Activated CD4-positive, alpha-beta T cell treated with anti-CD3 and anti-CD28 coated beads for 4 hours (primary cell): ENCODE data around the gene KIAA0319L.
"Not testable (repeated sequence)": the region's sequence is repeated elsewhere in the genome, so short reads cannot be mapped to it uniquely, and the experiment has no call there.

Source experiments
- DNase-seq, 2 donors: peaks; one replicate each; pipeline ENCODE4 v3.0.0-alpha.2; 2020

Gene KIAA0319L

DNA sequence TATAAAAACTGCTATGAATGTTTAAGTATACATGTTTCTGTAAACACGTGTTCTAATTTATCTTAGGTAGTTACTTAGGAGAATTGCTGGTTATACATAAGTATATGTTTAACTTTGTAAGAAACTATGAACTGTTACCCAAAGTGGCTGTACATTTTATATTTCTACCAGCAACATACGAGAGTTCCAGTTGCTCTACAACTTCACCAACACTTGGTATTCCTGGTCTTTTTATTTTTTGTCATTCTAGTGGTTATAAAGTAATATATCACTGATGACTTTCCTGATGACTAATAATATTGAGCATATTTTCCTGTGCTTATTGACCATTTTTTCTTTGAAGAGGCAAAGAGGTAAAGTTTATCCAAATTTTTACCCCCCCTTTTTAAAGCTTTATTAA is 76.0 kb downstream of the KIAA0319L start:
- no peak for DNase-seq

DNA sequence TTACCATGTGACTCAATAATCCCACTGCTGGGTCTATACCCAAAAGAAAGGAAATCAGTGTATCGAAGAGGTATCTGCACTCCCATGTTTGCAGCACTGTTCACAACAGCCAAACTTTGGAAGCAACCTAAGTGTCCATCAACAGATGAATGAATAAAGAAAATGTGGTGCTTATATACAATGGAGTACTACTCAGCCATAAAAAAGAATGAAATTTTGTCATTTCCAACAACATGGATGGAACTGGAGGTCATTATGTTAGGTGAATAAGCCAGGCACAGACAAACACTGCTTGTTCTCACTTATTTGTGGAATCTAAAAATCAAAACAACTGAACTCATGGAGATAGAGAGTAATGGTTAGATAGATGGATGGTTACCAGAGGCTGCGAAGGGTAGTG is 79.3 kb downstream of the KIAA0319L start:
- DNase-seq, result no peak

DNA sequence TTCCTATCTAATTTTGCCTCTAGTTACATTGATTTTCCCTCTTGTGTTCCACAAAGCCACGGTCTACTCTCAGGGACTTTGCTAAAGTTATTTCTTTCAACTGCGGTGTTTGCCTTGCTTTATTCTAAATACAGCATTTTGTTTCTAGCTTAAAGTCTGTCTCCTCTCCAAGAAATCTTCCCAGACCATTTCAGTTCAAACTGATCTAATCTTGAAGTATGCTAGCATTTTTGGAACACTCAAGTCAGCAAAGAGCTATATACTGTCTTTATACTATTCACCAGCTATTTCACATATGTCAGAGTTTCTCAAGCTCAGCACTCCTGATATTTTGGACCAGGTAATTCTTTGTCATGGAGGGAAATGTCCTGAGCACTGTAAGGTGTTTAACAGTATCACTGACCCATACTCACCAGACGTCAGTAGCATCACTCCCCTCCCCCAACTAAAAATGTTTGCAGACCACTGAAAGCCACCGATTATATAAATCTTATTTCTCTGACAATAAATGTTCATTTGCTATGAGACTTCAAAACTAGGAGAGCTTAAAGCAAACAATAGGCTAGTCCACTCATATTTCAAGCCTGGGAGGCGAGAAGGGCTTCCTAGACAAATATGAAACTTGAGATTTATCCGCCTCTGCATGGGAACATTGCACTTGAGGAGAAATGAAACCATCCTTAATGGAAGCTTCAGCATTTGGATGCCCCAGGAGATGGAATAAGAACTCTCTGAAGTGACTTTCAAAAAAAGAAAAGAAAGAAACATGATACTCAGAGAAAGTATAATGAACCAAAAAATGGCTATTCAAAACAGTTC is 81.1 kb downstream of the KIAA0319L start:
- DNase-seq, result no peak

DNA sequence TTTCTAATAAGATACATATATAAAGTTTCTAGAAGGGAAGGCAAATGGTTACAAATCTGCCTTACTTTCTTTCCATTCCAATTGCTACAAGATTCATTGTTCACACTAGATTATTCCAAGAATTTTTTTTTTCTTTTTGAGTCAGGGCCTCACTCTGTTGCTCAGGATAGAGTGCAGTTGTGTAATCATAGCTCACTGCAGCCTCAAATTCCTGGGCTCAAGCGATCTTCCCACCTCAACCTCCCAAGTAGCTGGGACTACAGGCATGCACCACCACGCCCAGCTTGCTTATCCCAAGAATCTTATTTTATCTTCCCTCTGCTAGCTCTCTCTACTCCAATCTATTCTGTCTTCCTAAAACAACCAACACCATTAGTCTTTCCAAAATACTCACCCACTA is 81.8 kb downstream of the KIAA0319L start:
- no peak for DNase-seq

DNA sequence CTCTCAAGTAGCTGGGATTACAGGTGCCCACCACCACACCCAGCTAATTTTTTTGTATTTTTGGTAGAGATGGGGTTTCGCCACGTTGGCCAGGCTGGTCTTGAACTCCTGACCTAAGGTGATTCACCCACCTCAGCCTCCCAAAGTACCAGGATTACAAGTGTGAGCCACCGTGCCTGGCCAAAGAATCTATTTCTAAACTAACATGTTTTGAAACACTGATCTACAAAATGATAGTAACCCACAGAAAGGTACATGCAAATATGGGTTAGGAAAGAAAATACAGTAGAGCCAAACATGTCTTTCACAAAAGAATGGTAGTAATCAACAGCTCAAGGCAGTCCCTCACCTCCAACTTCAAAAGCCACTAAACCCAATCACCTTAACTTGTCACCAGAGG is 84.0 kb downstream of the KIAA0319L start:
- DNase-seq, result not testable (repeated sequence)

DNA sequence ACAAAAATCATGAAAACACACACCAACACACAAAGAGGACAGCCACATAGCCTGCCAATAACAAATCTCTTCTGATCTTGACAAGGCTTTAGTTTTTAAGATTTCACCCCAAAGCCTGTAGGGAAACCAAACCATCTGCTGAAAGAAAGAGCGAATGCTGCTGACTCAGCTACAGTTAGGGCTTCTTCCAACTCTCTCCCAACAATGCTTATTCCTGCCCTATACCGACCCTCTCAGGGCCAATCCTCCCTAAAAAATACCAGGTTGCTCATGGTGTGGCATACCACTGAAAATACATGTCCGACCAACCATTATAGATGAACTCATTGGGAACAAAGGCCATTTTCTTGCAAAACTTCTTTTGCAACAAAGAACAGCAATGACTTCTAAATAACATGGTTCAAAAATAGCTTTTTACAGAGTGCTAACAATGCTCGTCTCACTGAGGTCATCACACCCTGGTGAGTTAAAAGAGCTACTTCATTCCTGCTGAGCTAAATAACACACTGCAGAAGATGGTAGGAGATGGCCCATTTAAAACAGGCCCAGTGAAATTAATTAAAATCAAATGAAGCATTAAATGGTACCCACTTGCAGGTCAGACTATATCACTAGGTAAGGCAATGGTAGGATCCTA is 86.1 kb downstream of the KIAA0319L start:
- DNase-seq, result no peak

DNA sequence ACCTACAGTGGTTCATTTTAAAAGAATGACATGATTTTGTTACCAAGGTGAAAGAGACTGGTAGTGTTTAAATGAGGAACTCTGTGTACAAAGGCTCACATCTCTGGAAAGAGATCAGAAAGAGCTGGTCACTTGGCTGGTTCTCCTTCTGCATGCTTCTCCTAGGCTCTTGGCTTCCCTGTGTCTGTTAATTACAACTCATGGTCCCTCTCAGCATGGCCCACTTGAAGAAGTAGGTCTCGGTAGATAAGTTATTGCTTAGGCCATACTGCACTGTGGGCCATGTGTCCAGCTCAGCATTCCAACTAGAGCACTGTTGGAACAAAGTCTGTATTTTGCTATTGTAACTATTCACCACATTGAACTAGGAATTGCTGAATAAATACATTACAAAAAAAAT is 91.1 kb downstream of the KIAA0319L start:
- DNase-seq, result no peak

DNA sequence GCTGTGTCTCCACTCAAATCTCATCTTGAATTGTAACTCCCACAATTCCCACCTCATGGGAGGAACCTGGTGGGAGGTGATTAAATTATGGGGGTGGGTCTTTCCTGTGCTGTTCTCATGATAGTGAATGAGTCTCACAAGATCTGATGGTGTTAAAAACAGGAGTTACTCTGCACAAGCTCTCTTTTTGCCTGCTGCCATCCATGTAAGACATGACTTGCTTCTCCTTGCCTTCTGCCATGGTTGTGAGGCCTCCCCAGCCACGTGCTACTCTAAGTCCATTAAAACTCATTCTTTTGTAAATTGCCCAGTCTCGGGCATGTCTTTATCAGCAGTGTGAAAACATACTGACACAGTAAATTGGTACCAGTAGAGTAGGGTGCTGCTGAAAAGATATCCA is 93.5 kb downstream of the KIAA0319L start:
- DNase-seq, result not testable (repeated sequence)

DNA sequence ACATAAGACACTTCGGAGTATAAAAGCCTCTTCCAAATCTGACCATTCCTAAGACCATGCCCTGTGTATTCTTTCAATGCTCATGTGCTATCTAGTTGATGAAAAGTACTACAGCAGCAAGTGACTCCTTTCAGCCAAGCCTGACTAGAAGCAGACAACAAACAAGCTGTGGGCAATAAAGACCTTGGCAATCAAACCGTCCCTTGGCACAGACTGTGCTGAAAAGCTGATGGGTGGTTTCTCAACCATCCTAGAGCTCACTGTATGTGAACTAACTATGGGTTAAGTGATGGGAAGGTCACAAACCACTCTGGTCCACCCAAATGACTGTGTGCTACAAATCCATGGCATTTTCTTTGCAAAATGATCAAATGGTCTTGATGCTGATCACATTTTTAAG is 94.0 kb downstream of the KIAA0319L start:
- no peak for DNase-seq

DNA sequence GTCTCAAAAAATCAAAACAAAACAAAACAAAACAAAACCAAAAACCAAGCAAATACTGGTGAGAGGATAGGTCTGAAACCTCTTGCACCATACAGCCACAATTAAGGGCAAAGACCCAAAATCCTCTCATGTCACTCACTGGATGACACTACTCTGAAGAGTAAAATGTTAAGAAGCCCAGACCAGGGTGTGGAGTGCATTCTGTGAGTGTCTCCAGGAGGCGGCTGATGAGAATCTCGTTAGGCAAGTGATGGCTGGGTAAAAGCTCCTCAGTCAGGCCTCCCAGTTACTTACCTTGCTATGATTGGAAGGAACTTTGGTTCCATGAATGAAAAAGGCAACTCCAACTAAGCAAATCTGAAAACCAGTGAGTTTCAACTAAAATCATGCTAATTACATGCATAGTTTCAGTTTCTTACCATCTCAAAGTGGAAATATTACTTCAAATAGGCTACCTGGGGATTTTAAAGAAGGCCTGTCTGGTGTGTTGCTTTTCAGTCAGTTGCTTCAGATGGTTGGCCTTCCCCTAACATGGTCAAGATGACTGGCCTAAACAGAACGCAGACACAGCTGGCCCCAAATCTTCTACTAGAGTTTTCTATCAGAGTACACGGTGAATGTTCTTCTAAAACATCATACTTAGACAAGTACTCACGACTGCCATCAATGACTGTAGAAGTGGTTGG is 95.1 kb downstream of the KIAA0319L start:
- no peak for DNase-seq

DNA sequence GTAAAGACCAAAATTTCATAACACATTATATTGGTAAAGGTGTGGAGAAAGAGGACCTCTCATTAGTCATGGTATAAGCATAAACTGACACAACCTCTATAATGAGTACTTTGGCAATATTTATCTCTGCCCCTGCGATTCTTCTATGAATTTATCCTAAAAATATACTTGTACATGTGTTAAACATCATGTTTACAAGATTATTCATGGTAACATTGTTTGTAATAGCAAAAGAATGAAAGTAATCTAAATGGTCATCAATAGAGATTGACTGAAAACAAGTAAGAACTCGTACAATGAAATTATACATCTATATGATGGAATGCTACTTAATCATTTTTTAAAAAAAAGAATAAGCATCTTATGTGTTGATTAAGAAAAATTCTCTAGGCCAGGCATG is 96.4 kb downstream of the KIAA0319L start:
- no peak for DNase-seq

DNA sequence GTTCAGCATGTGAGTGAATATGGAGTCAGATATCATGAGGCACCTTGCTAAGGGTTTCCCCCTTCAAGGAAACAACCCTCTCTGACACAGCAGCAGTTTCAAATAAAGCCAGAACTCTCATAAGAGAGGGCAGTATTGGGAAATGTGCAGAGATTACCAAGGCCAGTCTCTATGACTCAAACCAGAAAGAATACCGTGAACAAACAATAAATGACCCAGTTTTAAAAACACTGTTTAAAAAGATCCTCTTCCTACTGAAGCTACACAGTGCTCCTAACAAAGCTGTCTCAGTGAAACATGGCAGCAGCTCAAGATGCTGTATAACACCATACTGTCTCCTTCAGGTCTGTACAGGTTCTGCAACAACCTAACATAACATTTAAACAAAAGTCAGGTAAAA is 102.6 kb downstream of the KIAA0319L start:
- no peak for DNase-seq

DNA sequence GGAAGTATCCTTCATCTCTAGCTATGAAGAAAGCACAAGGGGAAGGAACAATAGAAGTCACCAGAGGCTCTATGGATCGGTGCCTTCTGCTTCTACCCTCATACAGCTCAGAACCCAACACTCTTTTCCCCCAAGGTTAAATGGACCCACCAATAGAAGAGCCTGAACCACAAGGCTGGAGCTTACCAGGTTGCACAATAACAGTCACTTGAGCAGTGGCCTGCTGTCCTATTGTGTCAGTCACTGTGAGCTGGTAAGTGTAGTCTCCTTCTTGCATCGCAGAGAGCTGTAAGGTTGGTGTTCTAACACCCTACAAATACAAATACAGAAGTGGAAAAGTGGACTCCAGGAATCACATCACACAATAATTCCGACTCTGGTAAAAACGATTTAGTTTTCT is 103.0 kb downstream of the KIAA0319L start:
- DNase-seq, result no peak

DNA sequence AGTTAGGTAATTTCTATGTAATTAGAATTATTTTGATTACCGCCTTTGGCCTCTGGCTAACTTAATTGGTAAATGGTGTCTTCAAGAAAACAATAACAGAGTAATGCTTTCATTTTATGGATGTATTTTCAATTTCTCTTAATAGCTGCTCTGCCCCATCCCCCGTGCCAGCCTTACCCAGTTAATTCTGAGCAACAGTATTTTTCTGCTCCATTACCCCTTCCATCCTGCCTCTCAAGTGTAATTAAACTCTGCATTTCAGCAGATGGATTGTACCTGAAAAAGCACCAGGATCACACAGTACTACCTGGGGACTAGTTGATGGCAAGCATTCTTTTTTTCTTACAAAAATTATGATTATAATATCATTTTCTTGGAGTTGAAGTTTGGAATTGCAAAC is 104.2 kb downstream of the KIAA0319L start:
- DNase-seq, result no peak

DNA sequence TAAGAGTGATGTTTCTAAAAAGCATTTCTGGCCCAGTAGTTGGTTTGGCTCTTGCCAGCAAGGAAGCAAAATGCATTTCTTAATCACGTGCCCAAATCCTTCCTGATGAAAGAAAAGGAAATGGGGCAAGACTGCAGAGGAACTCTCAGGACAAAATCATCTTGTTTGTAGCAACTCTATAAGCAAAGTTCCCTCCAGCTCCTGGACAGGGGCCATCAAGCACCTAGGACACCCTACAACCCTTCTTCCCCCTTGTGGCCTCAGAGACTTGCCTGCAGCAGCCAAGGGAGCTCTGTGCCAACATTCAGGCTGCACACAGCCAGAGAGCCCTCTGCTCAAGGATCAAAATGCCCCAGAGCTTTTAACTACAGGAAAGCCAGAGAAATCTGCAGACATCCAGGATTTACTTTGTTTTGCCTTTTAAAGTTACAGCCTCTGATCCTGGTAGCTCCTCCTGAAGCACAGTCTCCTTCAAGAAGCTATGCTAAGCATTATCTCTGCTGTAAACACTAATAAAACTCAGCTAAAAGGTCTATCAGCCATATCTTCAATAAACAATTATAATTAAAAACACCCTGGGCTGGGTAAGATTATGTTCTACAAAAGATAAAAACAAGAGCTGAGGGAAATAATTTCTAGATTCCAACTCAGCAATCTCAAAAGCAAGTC is 105.0 kb downstream of the KIAA0319L start:
- no peak for DNase-seq

DNA sequence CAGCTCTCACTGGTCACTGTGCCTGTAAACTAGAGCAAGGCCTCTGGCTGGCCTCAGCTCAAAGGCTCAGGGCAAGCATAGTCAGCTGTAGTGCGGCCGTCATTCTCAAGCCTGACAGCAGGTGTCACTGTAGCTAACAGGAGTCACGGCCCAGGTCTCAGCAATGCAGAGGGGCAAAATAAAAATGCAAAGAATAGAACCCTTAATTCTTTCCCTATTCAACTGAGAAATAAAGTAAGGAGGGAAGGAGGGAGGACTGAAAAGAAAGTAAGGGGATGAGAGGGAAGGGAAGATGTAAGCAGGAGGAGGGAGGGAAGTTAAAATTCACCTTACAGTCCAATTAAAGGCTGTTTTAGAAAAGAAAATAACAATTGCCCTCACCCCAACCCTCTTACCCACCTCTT is 106.1 kb downstream of the KIAA0319L start:
- peak; percentile 70 to 85 for DNase-seq

DNA sequence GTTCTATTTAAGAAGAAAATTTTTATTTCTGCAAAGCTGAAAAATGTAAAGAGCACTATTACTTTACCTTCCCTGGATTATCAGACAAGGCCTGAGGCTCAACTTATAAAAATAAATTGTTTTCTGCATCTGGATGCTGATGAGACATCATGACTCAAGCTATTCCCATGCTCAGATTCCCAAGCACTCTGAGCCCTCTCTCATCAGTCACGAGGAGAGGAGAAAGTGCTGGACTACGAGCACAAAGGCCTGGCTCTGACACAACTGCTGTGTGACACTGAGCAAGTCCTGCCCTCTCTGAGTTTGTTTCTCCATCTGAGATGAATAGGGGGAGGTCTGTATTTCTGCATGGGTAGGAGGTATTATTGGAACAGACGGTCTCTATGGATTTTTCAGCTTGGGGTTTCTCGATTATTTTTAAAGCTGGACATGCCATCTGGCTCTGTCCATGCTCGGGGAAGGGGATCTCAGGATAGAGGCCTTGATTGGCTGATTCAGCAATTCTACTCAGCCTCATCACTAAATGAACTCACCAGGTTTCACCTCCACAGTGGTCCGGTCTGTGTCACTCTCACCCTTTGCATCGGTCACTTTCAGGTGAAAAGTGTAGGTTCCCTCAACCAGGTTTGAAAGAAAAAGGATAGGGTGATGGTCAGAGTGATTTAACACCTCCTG is 107.7 kb downstream of the KIAA0319L start:
- DNase-seq, result no peak

DNA sequence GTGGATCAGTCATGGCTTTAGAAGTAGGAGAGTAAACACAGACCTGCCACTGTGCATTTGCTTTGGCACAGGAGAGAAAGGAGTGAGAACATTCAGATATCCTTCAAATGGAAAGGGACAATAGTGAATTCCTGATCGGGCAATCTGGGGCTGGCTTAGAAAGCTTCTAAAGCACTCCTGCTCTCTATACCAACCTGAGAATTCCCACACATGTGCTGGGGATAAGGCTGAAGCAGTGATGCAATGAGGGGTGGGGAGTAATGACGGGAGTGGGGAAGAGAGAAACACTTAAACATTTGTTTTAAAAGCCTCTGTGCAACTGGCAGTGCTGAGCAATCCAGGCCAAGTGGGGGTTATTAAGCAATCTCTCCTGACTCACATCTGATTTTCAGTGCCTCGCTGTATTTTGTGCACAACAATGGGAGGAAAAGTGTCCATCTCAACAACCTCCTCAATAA is 108.8 kb downstream of the KIAA0319L start:
- DNase-seq, result no peak

DNA sequence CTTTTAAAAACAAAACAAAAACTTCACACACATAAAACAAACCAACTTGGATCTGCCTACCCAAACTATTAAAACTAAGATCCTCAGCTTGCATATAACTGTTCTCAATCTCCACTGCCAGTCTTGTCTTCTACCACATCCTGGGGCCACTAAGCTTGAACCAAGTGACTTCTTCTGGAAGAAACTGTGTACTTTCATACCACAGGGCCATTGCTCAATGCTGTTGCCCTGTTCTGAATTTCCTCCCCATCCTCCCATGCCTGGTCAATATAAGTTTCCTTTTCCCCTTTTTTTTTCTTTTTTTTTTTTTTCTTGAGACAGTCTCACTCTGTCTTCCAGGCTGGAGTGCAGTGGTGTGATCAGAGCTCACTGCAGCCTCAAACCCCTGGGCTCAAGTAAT is 109.9 kb downstream of the KIAA0319L start:
- no peak for DNase-seq

DNA sequence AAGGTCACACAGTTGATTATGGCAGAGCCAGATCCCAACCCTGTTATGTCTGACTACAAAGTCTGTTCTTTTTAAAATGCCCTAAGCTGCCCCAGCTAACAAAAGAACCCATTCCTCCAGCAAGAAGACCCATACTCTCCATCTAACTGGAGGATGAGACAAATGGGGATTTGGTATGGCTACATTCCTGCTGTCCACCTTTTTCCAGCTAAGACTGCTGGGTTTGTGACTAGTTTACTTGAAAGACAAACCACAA is 112.8 kb downstream of the KIAA0319L start:
- DNase-seq, result no peak

DNA sequence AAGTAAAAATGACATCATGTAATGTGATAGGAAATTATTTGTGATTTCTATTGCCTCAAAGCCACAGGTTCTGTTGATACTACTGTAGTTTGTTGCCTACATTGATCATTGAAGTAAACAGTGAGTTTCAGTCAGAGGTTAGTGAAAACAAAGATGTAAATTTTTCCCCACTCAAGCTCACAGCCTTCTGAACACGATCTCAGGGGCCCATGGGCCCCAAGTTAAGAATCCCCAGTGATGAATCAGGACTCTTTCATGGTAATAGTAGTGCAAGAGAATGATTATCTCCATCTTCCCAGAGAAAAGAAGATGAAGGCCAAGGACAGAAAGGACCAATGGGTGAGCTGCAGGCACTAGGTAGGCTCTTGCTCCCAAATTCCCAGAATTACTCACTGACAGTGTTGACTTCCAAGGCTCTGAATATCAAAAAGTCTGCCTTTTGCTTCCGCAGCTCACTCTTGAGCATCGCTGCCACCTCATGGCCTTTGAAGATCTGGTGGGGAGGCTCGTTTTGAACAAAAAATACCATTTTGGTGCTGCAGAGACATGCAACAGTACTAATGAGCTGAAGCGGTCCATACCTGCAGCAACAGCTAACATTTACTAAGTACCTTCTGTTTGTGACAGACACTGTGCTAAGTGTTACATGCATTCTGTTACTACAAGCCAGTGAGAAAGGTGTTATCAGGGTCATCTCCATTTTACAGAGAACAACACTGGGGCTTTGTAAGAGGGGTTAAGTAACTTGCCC is 113.3 kb downstream of the KIAA0319L start:
- DNase-seq, result no peak

DNA sequence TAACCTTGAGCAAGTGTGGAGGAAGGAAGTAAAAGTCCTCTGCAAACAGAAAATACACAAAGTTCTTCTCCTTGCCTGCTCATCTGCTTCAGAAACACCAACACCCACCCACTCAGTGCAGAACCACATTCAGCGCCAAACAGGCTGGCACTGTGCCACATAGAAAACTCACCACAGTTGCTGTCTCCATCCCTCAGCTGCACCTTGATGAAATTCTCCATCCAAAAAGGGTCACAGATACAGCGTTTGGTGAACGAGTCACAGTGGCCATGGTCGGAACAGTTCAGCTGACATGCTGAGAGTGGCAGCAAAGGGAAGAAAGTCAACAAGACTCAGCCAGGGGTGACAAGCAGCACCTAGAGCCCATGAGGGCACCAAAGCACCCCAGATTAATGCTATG is 114.5 kb downstream of the KIAA0319L start:
- DNase-seq, result peak in 1 of 2 donors; percentile 10
